SIG-M5 (cell line): ENCODE data around the gene HS3ST3A1.

Experiments
- DNase-seq: peaks from one replicate; lab custom pipeline; 2025; lab: John Stamatoyannopoulos, UW

Gene HS3ST3A1

DNA sequence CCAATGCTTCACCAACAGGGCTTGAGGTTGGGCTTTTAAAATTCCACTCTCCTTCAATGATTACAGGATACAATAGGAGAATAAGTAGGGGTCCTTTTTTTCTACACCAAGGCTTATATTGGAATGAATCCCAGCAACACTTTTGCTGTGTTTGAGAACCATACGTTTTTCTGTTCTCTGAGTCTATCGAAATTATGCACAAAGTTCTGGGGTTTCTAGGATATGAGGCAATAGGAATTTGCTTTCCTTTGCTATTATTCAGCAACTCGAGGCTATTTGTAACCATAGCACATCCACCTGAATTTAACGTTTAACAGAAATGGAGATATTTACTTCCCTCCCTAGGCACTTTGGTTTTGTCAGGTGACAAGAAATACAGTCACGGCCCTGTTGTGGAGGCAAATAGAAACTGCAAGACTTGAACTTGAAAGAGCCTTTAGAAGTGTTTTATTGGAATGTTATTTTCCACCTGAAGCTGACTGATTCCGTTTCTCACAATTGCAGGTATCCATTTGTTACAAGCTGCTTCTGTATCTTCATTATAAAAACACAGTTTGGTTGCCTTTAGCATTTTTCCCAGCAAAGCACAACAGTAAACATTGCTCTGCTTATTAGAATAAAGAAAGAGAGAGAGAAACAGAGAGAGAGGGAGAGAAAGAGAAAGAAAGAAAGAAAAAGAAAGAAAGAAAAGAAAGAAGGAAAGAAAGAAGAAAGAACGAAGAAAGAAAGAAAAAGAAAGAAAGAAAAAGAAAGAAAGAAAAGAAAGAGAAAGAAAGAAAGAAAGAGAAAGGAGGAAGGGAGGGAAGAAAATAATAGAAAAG, 109.6 kb downstream of the HS3ST3A1 start:
- DNase-seq: no peak

DNA sequence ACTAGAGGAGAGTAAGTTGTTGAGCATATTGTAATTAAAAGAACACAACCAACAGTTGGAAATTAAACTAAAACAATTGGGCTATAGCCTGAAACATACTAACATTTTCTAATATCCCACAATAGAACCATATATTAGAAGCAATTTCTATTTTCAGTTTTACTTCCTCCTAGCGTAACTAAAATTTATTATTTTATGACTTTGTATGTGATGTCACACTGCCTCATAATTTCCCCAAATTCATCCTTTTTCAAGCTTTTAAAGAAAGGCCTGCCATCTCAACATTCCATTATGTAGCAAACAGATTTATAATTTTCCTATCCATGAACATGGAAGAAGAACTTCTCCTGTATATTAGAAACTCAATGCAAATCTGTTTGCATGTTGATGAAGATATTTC, 110.2 kb downstream of the HS3ST3A1 start:
- no peak for DNase-seq

DNA sequence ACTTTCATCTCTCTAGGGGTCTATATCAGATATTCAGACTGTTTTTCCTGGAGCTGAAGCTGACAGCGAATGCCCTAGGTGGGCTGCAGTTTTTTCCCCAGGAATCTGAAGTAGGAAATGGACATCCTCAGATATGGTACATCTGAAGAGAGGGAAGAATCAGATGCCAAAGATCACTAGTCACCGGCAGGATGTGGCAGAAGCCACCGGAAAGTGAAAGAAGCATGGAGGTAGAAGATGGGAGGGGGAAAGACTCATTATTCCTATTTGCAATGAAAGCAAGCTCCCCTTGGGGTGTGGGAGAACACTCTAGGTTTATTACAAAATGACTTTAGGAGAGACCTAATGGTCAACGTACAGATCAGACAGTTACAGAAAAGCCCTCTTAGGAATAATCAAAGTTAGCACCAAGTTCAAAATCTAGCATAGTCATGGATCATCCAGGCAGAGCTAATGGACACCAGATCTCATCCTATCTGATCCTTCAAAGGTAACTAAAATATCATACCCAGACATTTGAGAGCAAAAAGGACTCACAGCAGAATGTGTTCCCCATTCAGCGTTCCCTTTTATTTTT, 110.7 kb downstream of the HS3ST3A1 start:
- DNase-seq: no peak

DNA sequence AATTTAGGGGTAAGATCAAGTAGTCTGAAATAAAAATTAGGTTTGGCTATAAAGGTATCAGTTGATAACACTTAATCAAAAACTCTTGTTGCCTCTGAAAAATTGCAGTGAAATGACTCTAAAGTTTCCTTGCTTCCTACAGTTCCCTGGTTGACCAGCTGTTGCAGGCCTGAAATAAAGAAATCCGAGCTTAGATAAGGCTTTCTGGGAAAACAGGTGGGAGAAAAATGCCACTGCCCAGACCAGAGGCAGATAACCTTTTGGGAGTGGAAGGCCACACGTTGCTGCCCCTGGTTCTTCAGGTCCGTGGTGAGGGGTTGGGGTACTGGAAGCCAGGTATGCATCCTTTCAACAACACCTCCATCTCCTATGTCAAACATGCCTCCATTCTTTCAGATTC, 111.3 kb downstream of the HS3ST3A1 start:
- no peak for DNase-seq

DNA sequence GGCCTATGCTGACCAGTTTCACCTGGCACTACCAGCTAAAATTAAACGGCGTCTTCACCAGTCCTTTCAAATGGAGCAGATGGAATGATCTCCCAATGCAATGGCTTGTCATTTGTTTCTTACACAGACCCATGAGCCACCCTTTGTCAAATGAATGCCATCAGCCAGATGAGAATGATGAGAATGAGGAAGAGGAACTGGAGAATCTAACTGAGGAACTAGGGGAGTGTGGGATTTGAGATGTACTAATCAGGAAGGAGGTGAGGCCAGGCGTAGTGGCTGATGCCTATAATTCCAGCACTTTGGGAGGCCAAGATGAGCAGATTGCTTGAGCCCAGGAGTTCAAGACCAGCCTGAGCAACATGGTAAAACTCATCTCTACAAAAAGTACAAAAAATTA, 116.4 kb downstream of the HS3ST3A1 start:
- no peak for DNase-seq

DNA sequence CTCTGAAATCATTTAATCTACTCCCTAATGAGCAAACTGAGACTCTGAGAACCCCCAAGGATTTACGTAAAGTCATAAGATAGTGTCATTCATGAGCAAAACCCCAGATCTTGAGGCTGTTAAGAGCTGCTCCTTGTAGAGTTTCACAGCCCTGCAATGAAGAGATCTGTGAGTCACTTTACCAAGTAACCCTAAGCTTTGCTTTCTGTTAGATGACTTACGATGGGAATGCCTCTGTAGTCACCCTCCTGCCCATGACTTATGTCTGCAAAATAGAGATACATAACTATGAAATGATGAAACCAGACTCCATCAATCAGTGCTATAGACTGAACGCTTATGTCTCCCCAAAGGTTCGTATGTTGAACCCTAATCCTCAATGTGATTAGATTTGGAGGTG, 117.7 kb downstream of the HS3ST3A1 start:
- DNase-seq: no peak

DNA sequence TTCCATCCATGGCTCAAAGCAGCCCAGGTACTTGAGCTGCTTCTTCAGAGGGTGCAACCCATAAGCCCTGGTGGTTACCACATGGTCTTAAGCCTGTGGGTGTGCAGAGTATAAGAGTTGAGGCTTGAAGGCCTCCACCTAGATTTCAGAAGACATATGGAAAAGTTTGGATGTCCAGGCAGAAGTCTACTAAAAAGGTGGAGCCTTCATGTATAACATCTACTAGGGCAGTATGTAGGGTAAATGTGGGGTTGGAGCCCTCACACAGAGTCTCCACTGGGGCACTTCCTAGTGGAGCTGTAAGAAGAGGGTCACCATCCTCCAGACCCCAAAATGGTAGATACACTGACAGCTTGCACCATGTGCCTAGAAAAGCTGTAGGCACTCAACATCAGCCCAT, 120.9 kb downstream of the HS3ST3A1 start:
- no peak for DNase-seq

DNA sequence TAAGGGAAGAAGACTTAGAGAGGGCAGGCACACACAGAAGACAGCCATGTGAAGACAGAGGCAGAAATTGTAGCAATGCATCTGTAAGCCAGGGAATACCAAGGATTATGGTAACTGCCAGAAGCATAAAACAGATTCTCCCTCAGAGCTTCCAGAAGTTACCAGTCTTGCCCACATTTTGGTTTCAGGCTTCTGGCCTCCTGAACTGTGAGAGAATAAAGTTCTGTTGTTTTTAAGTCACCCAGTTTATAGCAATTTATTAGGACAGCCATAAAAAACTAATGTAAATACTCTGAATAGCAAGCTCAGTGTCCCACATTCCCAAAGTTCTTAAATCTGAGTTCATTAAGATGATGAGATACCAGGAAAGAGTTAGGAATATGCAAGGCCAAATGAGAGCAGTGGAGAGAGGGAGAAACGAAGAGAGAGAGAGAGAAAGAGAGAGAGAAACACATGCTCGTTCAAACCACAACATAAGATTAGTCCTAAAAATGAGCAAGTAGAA, 123.4 kb downstream of the HS3ST3A1 start:
- no peak for DNase-seq

DNA sequence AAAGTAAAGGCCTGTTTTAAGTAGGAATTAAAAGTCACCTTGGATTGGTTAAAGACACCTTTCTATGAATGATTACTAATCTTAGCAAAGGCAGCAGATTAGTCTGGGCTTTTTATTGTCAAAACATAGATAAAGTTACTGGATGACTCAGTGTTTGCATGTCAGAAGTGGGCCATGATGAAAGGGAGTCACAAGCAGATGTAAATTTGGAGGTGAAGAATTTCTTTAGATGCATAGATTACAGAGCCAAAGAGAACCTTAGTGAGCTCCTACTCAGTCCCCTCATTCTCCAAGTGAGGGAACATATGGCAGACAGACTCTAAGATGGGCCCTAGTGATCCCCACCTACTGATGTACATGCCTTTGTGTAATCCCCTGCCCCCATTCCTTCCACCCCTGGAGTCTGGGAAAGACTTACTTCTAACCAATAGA, 124.5 kb downstream of the HS3ST3A1 start:
- DNase-seq: no peak

DNA sequence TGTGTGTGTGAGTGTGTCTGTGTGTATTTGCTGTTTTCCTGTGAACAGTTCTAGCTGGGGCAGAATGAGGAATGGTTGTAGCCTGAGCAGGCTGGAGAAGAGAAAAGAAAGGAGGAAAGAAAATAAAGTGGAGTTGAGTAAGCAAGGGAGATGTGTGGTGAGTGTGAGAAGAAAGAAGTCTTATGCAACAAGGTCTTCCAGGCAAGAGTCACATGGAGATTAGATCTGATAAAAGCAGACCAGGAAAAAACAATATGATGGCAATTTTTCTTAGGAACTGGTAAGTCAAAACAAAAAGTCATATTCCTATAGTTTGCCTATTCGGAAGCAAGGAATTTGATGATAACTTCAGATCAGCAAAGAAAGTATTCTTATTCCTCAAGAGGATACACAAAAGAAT, 125.0 kb downstream of the HS3ST3A1 start:
- no peak for DNase-seq

DNA sequence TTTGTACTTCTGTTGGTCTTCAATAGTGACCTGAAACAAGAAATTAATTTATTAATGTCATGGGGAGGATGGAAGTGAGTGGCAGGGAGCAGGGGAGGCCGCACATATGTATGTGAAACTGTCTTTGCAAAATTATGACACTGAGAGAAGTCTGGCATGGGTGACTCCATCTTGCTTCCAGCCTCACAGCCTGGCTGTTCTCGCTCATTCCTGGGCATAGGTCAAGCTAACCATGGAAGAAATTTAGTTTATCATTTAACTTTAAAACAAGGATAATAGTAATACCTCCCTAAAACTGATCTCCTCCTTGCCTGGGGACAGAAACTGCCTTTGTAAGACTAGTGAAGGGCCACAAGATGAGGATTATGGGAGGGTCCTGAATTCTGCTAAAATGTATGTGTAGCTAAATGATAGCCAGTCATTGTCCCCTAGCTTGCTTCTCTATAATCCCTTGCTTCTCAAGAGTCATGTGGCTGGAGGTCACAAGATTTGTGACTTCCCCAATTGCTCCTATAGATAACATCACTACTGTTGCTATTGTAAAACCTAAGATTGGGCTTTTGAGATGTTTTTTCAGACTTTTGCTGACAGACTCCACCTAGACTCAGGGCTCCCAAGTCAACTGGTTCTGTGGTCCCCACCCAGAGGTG, 126.0 kb downstream of the HS3ST3A1 start:
- DNase-seq: no peak

DNA sequence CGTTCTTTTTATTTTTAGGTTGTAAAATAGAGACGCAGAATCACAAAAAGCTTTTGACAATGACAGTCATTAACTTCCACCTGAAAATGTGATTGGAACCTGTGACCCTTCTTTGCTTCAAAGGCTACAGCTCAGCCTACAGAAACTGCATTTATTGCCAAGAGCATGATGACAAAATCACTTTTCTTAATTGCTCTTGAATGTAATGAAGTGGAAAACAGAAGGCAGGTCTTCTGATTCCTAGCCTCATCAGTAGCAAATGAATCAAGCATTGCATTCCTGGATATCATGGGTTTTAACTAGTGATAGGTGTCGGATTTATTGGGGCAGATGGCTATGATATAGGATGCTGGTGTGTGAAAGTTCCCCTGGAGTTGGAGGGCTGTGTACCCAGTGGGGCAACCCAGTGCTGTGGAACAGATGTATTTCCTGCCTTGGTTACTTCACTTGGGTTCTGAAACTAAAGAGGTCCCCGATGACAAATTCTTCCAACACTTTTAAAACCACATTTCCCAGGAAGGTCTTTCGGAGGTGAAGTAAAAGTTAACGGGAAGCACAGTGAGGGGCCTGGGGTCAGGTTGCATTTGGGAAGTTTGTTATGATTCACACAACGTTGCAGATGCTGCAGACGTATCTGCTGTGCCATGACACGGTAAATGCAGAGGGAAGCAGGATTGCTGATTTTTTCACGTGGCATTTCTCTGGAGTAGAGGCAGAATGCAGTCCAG, 127.5 kb downstream of the HS3ST3A1 start:
- DNase-seq: no peak

DNA sequence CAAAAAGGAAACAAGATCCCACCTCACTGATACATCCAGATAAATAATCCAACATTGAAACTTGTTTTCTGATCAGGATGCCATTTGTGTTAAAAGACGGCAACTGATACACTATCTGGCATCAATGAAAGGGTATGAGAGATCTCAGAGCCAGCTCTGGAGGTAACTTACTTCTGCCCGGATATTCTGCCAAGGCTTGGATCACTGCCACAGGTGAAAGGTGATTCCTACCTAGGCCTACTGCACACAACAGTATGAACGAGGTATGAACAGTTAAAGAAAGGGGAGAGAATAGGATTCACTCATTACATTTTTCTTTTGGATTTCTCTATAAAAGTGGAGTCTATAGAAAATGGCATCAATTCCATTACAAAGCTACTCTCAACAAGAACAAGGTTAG, 136.1 kb downstream of the HS3ST3A1 start:
- no peak for DNase-seq

DNA sequence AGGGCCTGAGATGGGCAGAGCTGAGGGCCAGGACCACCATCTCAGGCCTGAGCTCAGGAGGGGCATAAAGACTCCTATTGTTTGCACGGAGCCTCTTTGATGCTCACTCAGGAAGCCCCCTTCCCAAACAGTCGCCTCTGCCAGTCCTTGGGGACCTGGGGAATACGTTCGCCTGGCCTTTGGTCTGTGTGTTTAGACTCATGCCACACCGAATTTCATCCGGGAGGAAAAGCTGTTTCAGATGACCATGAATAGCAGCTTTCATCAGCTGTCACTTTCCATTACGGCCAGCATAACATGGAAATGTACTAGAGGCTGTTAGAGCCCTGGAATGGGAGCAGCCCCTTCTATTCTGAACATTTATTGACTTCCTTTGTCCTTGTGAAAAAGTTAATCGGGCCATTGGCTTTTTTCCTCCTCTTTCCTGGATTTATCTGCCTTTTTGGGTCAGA, 139.0 kb downstream of the HS3ST3A1 start:
- DNase-seq: no peak

DNA sequence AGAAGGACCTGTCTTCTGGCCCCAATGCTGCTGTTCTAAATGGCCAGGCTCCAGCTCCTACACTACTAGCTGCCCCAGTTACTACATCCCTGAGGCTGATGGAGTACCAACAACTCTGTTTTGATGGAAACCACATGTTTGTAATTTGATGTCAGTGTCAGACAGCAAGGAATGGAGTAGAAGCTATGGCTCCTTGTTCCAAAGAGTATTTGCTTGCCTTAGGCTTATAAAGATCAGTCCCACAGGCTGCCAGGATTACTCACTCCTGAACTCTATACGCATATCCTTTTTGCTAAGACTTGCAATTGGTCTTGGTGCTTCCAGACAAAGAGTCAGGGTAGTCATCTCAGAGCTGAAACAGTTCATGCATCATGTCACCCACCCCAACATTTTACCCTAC, 139.6 kb downstream of the HS3ST3A1 start:
- no peak for DNase-seq

DNA sequence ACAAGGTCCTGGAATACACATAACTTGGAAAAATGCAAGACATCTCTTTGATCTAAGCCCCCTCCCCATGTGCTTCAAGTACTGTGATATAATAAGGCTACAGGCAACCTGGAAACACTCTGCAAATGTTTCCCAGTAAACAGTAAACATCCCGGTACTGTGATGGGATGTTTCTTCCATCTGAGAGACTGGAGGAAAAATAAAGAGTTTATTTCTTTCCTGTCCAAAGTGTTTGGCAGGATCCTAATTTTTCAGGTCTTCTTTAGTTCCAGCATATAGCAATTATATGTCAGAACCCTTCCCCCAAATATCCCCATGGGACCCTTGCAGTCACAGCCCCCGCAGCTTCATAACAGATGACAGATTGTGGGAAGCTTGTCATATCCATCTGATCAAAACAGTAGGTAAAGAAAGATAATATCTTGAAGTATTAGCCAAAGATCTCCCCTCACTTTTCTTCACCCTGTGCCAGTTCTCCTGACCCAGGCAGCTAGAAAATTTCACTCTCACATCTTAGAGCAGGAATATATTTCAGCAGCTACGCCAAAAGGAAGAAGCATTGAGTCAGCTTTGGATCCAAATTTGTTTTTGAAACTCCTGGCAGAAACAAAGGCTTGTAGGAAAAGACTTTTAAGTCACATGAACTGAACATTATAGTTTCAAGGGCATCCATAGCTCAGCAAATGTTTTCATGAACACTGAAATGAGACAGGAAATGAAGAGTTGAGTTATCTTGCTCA, 141.3 kb downstream of the HS3ST3A1 start:
- no peak for DNase-seq

DNA sequence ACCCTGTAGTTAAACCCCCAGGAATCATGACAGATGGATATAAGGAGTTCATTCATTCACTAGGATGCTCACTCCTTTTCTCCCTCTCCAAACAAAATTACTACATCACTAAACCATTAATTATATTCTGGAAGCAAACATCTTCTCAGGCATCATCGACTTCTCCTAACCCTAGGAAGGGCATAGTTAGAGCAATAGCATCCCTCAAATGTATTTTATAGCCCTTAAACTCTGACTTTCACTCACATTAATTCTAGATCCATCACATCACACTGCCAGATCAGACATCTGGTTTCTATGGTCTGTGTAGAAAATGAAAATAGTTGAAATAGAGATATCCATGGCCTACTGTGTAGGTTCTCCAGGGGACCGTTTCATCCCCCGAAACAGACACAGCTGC, 143.9 kb downstream of the HS3ST3A1 start:
- DNase-seq: no peak
